Astrocyte of the spinal cord (primary cell): ENCODE measurements around the gene LRP8.
A peak's percentile ranks its signal among the peaks of the same experiment; 100 is the strongest.

Experiments used
- DNase-seq: peaks from one replicate; pipeline ENCODE4 v3.0.0; 2011; ENCODE audit warnings: low read depth, low spot score
- H3K4me3 ChIP-seq: 2 replicates; pipeline ENCODE4 v1.5.1; 2011; ENCODE audit warnings: low read depth, mild to moderate bottlenecking, low read length, moderate library complexity
- in situ Hi-C: cut with HindIII; loops from 2 replicates; pipeline ENCODE4 v1.10.0; 2017; ENCODE audit warnings: low sequenced_read_pairs
- TF ChIP-seq, protein P1 (sequence below): IDR thresholded peaks from 2 replicates; pipeline ENCODE4 v1.5.1; 2012; ENCODE audit warnings: low read depth, mild to moderate bottlenecking, low read length, inconsistent platforms

Gene LRP8

DNA sequence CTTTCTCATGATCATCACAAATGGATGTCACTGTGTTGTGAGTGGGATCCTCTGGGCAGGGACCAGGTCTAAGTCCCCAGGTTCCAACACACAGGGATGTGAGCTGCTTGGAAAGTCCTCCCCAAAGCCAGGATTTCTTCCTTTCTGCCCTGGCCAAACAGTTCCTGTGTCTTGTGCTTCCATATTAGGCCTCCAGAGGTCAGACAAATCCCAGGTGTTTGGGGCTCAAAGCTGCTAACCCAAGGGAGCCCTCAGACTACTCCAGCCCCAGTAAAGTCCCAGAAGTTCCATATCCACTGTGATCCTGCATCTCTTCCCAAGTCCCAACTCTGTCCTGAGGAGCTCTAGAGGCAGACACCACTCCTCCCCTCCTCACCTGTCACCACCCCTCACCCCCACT, 61.8 kb downstream of the LRP8 start:
- TF ChIP-seq, protein P1, sequence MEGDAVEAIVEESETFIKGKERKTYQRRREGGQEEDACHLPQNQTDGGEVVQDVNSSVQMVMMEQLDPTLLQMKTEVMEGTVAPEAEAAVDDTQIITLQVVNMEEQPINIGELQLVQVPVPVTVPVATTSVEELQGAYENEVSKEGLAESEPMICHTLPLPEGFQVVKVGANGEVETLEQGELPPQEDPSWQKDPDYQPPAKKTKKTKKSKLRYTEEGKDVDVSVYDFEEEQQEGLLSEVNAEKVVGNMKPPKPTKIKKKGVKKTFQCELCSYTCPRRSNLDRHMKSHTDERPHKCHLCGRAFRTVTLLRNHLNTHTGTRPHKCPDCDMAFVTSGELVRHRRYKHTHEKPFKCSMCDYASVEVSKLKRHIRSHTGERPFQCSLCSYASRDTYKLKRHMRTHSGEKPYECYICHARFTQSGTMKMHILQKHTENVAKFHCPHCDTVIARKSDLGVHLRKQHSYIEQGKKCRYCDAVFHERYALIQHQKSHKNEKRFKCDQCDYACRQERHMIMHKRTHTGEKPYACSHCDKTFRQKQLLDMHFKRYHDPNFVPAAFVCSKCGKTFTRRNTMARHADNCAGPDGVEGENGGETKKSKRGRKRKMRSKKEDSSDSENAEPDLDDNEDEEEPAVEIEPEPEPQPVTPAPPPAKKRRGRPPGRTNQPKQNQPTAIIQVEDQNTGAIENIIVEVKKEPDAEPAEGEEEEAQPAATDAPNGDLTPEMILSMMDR: peak; percentile 34
- in situ Hi-C loops: no loop called here
- H3K4me3 ChIP-seq: no peak overlapping the region
- DNase-seq: no peak

DNA sequence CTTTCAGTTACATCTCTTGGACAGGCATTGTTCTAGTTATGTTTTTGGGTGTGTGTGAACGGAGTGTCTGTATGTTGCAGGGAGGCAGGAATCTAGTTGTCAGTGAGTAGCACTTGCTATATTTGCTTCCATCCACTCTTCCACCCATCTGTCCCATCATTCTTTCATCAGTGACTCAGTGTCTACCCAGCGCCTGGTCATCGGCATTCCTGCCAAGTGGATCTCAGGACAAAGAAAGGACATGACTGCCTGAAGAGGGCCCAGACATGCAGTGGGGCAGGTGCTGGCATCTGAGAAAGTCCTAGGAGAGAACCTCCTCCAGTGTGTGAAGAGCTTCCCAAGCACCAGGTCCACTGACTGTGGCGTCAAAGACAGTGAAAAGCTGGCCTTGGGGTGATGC, 62.3 kb downstream of the LRP8 start:
- TF ChIP-seq, protein P1: no peak
- DNase-seq: no peak
- in situ Hi-C loops: no loop called here

DNA sequence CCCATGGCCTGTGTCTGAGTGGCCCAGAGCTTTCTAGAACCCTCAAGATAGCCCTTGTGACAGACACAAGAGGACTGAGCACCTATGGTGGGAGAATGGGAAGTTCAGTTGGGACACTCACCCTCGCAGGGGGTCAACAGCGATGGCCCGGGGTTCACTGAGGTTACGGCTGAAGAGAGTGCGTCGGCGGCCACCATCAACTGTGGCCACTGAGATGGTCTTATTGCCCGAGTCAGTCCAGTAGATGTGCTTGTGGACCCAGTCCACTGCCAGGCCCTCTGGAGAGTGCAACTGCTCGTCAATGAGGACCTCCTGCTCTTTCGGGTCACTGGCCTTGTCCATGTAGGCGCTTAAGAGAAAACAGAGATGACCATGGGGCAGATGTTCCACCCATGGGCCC, 63.8 kb downstream of the LRP8 start:
- TF ChIP-seq, protein P1: no peak
- H3K4me3 ChIP-seq: no peak overlapping the region
- in situ Hi-C loops: no loop called here
- no peak for DNase-seq

More for the DNA sequence above, 62.3 kb downstream of the LRP8 start:
- no peak overlapping the region for H3K4me3 ChIP-seq

DNA sequence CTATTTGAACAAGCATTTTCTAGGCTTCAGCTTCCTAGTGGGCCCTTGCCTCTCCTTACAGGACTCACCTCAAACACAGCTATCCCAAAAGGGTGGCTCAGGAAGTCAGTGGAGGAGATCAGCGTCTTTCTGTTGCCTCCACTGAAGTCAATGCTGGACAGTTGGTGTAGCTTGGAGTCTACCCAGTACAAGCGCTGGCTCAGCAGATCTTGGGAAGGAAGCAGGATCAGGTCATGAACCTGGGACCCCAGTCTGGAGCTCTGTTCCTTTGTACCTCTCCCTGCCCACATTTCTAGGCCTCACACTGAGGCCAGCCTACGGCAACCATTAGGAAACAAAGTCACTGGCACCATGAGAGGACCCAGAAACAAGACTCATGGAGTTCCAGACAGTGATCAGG, 65.9 kb downstream of the LRP8 start:
- no peak overlapping the region for H3K4me3 ChIP-seq
- TF ChIP-seq, protein P1: no peak
- in situ Hi-C loops: no loop called here
- DNase-seq: no peak

DNA sequence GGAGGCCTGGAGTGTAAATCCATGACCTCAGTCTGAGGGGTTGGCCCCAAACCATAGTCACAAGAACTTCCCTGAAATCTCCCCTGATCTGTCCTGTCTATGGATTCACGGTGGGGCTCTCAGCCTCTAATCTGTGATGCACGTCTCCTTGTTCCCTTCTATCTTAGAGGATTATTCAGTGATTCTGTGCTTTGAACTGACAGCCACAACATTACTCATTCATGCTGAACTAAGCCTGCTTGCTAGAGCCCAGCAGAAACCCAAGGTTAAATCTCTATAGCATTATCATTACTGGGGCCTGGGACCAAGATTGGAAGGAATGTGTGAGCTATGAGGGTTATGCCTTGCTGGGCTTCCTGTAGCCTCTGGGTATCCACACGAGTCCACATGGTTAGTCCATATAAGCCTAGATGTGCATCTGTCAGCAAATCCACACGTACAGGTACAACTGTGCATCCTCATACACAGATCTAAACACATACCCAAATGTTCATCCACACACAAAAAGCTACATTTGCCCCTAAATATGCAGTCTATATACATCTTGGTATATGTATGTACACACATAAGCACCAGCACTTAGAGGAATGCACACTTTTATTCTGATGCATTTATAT, 67.1 kb downstream of the LRP8 start:
- in situ Hi-C loops: no loop called here
- DNase-seq: no peak
- no peak overlapping the region for H3K4me3 ChIP-seq
- TF ChIP-seq, protein P1: no peak

DNA sequence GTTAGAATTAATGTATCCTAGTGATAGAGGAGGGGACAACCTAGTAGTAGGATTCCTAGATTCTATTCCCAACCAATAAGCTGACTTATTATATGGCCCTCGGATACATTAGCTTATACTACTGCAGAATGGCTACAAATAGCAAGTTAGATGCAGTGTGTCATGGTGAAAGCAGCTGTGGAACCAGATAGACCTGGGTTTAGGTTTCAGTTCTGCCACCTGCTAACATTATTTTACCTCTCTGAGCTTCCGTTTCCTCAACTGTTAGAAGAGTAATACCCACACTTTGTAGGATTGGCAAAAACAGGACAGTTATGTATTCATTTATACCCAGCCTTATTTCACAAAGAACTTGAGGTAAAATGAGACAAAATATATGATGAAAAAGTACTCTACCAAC, 67.9 kb downstream of the LRP8 start:
- H3K4me3 ChIP-seq: no peak overlapping the region
- in situ Hi-C loops: no loop called here
- DNase-seq: no peak
- TF ChIP-seq, protein P1: no peak
